ENCODE data around the gene ZNF785. TPM values are rescaled to one million over a fixed set of nuclear protein-coding genes. Genes with fewer than 3 reads are reported as not detected.

Gene ZNF785
- total RNA-seq, 4 donors from 2014 or later, result 12.0 to 17.1 (median 14.9) TPM

DNA sequence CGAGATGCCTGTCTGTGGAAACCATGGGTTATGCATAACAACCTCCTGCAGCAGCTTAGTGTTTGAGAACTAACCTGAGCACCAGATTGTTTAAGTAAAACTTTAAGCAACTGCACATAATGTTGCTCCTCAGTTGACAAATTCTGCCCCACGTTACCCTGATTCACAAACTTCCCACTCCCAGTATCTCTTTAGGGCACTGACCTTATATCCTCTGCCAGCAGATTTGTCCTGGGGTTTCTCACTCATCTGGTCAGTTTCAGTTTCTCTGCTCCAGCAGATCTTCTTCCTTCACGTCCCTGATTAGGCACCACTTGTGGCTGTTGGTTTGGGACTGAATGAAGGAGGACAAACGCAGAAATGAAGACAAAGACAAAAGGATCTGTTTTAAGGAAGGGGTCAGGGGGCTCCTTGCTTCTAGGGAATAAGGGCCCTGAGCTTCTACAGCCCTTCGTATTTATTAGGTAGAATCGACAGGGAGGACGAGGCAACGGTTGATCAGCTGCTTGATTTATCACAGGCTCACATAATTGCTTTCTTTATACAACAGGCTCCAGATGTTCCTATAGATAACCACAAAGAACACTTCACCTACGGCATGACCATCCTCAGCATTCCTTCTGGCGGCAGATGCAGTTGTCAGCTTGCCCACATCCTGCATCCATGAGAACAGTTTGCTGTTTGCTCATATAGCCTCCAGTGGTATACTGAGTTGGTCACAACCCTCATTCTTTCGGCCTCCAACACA is 38.2 kb upstream of the ZNF785 start:
- Histone ChIP-seq H3K9me3 (no peaks in the 10 kb centered on the region), H3K27me3 (no peaks in the 10 kb centered on the region), H3K4me1 (peaks cover 0 to 6% (median 0%) of the 10 kb centered on the region in 4 donors), H3K36me3 (no peaks in the 10 kb centered on the region), H3K27ac (no peak overlapping the region), H3K4me3 (no peak overlapping the region)
- DNase-seq (ENCODE audit: low spot score in 2 of 2), result no peak
- TF ChIP-seq POLR2A (IDR thresholded peaks at IDR 0.05), result no peak
- TF ChIP-seq, protein P1, sequence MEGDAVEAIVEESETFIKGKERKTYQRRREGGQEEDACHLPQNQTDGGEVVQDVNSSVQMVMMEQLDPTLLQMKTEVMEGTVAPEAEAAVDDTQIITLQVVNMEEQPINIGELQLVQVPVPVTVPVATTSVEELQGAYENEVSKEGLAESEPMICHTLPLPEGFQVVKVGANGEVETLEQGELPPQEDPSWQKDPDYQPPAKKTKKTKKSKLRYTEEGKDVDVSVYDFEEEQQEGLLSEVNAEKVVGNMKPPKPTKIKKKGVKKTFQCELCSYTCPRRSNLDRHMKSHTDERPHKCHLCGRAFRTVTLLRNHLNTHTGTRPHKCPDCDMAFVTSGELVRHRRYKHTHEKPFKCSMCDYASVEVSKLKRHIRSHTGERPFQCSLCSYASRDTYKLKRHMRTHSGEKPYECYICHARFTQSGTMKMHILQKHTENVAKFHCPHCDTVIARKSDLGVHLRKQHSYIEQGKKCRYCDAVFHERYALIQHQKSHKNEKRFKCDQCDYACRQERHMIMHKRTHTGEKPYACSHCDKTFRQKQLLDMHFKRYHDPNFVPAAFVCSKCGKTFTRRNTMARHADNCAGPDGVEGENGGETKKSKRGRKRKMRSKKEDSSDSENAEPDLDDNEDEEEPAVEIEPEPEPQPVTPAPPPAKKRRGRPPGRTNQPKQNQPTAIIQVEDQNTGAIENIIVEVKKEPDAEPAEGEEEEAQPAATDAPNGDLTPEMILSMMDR (IDR thresholded peaks at IDR 0.05), result no peak
- no peak for TF ChIP-seq EP300 (IDR thresholded peaks at IDR 0.05)
- WGBS, 2 donors, result 74 to 80% methylated on average over 11 of the region's 11 CpGs

DNA sequence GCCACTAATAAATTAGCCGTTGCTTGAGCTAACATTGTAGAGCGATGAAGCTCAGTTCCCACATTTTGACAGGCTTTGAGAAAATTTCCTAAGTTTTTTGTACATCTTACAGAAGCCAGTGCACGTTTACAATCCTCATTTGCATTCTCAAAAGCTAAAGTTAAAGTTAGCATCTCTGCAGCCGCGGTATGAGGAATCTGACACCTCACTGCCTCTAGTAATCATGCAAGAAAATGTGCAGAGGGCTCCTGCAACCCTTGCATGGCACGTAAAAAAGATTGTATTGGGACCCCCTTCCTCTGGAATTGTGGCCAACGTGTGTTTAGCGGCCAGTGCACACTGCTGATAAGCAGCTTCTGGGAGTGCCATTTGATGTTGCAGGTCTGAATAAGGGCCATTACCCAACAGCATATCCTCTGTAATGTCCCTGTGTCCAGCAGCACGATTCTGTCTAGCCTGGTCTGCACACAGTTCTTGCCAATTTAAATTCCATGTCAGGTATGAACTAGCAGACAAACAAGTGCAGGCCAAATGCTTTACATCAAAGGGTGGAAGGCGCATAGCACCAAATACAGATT is 37.0 kb upstream of the ZNF785 start:
- no peak overlapping the region for H3K4me3 ChIP-seq
- no peaks in the 10 kb centered on the region for H3K27me3 ChIP-seq
- no peaks in the 10 kb centered on the region for H3K9me3 ChIP-seq
- WGBS, 2 donors, result 52 to 60% methylated on average over 10 of the region's 10 CpGs
- H3K4me1 ChIP-seq, result no peaks in the 10 kb centered on the region
- DNase-seq (ENCODE audit: low spot score in 2 of 2), result no peak
- H3K36me3 ChIP-seq, result no peaks in the 10 kb centered on the region
- H3K27ac ChIP-seq, result no peak overlapping the region
- TF ChIP-seq EP300 (IDR thresholded peaks at IDR 0.05) (no peak), POLR2A (IDR thresholded peaks at IDR 0.05) (no peak)
- TF ChIP-seq, protein P1 (IDR thresholded peaks at IDR 0.05), result no peak

DNA sequence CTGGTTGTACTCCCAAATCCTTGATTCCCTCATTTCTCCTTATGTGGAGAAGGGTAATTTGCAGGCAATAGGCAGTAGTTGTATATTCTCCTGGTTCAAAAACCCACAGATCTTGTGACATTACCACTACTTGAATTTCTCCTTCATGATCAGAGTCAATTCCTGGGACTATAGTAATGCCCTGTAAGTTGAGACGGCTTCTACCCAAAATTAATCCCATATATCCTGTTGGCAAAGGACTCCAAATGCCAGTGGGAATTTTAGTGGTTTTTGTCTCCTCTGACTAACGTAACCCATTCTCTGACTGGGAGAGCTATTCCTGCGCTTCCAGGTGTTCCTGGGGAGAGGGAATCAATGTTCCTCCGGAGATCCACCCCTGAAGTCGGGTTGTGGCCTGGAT is 36.3 kb upstream of the ZNF785 start:
- TF ChIP-seq, protein P1 (IDR thresholded peaks at IDR 0.05), result no peak
- TF ChIP-seq POLR2A (IDR thresholded peaks at IDR 0.05) (no peak), EP300 (IDR thresholded peaks at IDR 0.05) (no peak)
- H3K27ac ChIP-seq, result no peak overlapping the region
- no peaks in the 10 kb centered on the region for H3K9me3 ChIP-seq
- no peak for DNase-seq (ENCODE audit: low spot score in 2 of 2)
- H3K36me3 ChIP-seq, result no peaks in the 10 kb centered on the region
- H3K4me1 ChIP-seq, result no peaks in the 10 kb centered on the region
- no peak overlapping the region for H3K4me3 ChIP-seq
- no peaks in the 10 kb centered on the region for H3K27me3 ChIP-seq
- WGBS, 2 donors, result 57 to 65% methylated on average over 5 of the region's 5 CpGs

DNA sequence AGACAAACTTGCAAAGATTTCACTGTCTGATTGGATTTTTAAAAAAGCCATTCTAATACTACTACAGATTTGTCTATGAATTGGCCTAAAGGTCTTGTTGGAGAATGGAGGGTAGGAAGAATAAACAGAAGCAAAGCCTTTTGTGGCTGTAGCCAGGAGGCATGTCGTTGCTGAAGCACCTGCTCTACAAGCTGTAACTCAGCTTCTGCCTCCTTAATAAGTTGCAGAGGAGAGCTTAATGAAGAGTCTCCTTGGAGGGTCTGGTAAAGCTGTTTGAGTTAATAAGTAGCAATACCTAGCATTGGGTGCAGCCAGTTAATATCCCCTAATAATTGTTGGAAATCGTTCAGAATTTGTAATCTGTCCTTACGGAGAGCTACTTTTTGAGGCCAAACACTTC is 34.7 kb upstream of the ZNF785 start:
- no peak overlapping the region for H3K4me3 ChIP-seq
- 35 to 53% methylated on average over 3 of the region's 3 CpGs for WGBS, 2 donors
- no peaks in the 10 kb centered on the region for H3K4me1 ChIP-seq
- H3K9me3 ChIP-seq, result no peaks in the 10 kb centered on the region
- DNase-seq (ENCODE audit: low spot score in 2 of 2), result no peak
- no peaks in the 10 kb centered on the region for H3K27me3 ChIP-seq
- no peak overlapping the region for H3K27ac ChIP-seq
- no peaks in the 10 kb centered on the region for H3K36me3 ChIP-seq
- TF ChIP-seq, protein P1 (IDR thresholded peaks at IDR 0.05), result no peak
- TF ChIP-seq POLR2A (IDR thresholded peaks at IDR 0.05) (no peak), EP300 (IDR thresholded peaks at IDR 0.05) (no peak)

DNA sequence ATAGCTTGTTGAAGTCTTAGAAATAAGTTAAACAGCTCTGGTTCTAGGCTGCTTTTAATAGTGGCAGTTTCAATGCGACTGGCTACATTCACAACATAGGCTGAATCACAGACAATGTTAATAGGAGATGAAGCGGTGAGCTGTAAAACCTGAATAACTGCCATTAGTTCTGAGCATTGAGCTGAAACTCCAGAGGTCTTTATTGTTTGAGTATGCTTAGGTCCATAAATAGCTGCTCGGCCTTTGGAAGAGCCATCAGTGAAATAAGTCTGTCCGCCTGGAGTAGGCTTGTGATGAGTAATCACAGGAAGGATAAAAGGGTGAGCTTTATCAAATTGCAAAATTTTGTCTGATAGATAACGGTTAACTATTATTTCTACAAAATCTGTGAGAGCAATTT is 34.1 kb upstream of the ZNF785 start:
- Histone ChIP-seq H3K9me3 (no peaks in the 10 kb centered on the region), H3K4me1 (no peaks in the 10 kb centered on the region), H3K36me3 (no peaks in the 10 kb centered on the region), H3K27me3 (no peaks in the 10 kb centered on the region), H3K27ac (no peak overlapping the region), H3K4me3 (no peak overlapping the region)
- 70 to 80% methylated on average over 5 of the region's 5 CpGs for WGBS, 2 donors
- no peak for DNase-seq (ENCODE audit: low spot score in 2 of 2)
- TF ChIP-seq POLR2A (IDR thresholded peaks at IDR 0.05), result no peak
- TF ChIP-seq, protein P1 (IDR thresholded peaks at IDR 0.05), result no peak
- TF ChIP-seq EP300 (IDR thresholded peaks at IDR 0.05), result no peak
